Lower leg skin (tissue), 4 donors: Measurements from ENCODE around the gene UNC45A. TPM values are rescaled to one million over a fixed set of nuclear protein-coding genes. Genes with fewer than 3 reads are reported as not detected.
A peak's percentile ranks its signal among the peaks of the same experiment; 100 is the strongest.

Source experiments
- DNase-seq, 2 donors: peaks; one replicate each; pipeline ENCODE4 v3.0.0-alpha.2; 2019; ENCODE audit warnings: low spot score in 2 of 2
- H3K4me3 ChIP-seq: fragments of 200-600 bp; sonication (generic); 2 replicates; pipeline ENCODE4 v1.5.1; 2017; ENCODE audit warnings: mild to moderate bottlenecking, low read depth; ENCODE audit not compliant: poor library complexity, severe bottlenecking
- CTCF ChIP-seq, 3 donors: fragments of 450-650 bp; IDR thresholded peaks; one replicate each; pipeline ENCODE4 v1.5.1; 2016; ENCODE audit warnings: antibody characterized with exemption in 3 of 3, mild to moderate bottlenecking in 3 of 3, moderate library complexity in 2 of 3
- POLR2A ChIP-seq, 2 donors: fragments of 450-650 bp; IDR thresholded peaks; one replicate each; pipeline ENCODE4 v1.6.1; 2016 to 2017; ENCODE audit warnings: antibody characterized with exemption in 2 of 2, mild to moderate bottlenecking in 1 of 2, moderate library complexity in 1 of 2
- WGBS, 2 donors: methylation state at CpG; one replicate each; pipeline ENCODE4 v1.1.5; 2018; 5-methylcytosine and 5-hydroxymethylcytosine counted together
- intact Hi-C: fragments of 100-400 bp; cut with DNase I; formaldehyde crosslinking; loops from one replicate; pipeline ENCODE4 v1.15.0; 2023; ENCODE audit warnings: low total_unique reads
- total RNA-seq, 4 donors: library from RNA; depleted of rRNA; stranded (reverse); fragments of >200 nt; gene quantifications; one replicate each; pipeline ENCODE4 v1.1.0, GENCODE V29; 2016

Gene UNC45A
- total RNA-seq, 4 donors from 2014 or later: 56.5 to 79.1 (median 68.2) TPM

- intact Hi-C loops: loop anchor here (5.0 to 10.0 kb wide), 3 partner anchors 36 to 318 kb away; partner anchors contain the start of gene PRC1
- peak overlapping the region; percentile 25 for H3K4me3 ChIP-seq
- 6 to 7% methylated on average over 36 to 39 of the region's 56 CpGs for WGBS, 2 donors
- peak; percentile 49 to 96 for DNase-seq
- no peak for TF ChIP-seq POLR2A (IDR thresholded peaks at IDR 0.05)
- peak in 1 of 3 donors; percentile 58 for TF ChIP-seq CTCF (IDR thresholded peaks at IDR 0.05)
Observed at GRCh38 chr15:90956274-90957030, 21.4 kb downstream of the UNC45A start.

DNA sequence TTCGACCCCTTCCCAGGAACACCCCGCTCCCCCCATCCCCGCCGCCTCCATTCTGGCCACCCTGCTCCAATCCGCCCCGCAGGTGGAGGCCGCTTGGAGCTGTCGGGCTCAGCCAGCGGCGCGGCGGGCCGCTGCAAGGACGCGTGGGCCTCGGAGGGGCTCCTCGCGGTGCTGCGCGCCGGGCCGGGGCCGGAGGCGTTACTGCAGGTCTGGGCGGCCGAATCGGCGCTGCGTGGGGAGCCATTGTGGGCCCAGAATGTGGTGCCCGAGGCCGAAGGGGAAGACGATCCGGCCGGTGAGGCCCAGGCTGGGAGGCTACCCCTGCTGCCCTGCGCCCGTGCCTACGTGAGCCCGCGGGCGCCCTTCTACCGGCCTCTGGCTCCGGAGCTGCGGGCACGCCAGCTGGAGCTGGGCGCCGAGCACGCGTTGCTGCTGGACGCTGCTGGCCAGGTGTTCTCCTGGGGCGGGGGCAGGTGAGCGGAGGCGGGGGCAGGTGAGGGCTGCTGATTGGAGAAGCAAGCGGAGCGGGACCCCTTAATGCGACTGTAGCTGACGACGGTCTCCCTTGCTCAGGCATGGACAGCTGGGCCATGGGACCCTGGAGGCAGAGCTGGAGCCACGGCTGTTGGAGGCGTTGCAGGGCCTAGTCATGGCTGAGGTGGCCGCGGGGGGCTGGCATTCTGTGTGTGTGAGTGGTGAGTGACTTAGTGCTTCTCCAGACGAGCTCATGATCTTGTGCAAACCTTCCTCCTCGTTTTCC lies 22.1 kb downstream of the UNC45A start:
- 8 to 19% methylated on average over 33 to 51 of the region's 63 CpGs for WGBS, 2 donors
- peak overlapping the region; percentile 25 for H3K4me3 ChIP-seq
- intact Hi-C loops: loop anchor here (5.0 to 10.0 kb wide), 3 partner anchors 35 to 318 kb away; partner anchors contain the start of gene PRC1
- no peak for DNase-seq
- no peak for TF ChIP-seq CTCF (IDR thresholded peaks at IDR 0.05)
- no peak for TF ChIP-seq POLR2A (IDR thresholded peaks at IDR 0.05)

GRCh38 chr15:90957791-90958190 lies 22.7 kb downstream of the UNC45A start:
- intact Hi-C loops: loop anchor here (5.0 to 10.0 kb wide), 3 partner anchors 35 to 317 kb away; partner anchors contain the start of gene PRC1
- TF ChIP-seq POLR2A (IDR thresholded peaks at IDR 0.05) (no peak), CTCF (IDR thresholded peaks at IDR 0.05) (no peak)
- WGBS, 2 donors: 70 to 71% methylated on average over 6 of the region's 6 CpGs
- H3K4me3 ChIP-seq: no peak overlapping the region
- no peak for DNase-seq

DNA sequence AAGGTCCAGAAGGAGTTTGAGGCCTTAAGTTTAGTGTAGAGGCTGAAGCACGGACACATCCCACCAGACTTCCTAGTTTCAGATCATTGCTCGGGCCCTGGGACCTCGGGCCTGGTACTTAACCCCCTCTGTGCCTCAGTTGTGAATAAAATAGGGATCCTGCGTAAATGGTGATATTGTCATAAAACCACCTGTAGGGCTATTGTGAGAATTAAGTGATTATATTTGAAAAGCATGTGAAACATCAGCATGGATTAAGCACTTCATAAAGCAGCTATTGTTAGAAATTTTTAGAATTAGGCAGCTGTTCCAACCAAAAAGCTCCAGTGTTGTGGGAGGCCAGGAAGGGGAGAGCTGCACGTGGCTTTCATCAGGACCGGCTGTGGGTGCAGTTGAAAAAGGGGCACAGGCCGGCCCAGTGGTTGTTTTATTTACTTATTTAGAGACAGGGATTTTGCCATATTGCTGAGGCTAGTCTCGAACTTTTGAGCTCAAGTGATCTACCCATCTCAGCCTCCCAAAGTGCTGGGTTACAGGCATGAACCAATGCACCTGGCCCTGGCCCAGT lies 24.0 kb downstream of the UNC45A start:
- no peak for DNase-seq
- no peak for TF ChIP-seq CTCF (IDR thresholded peaks at IDR 0.05)
- no peak for TF ChIP-seq POLR2A (IDR thresholded peaks at IDR 0.05)
- intact Hi-C loops: loop anchor here (5.0 to 10.0 kb wide), 3 partner anchors 33 to 316 kb away; partner anchors contain the start of gene PRC1
- H3K4me3 ChIP-seq: no peak overlapping the region
- 69 to 73% methylated on average over 8 of the region's 8 CpGs for WGBS, 2 donors

DNA sequence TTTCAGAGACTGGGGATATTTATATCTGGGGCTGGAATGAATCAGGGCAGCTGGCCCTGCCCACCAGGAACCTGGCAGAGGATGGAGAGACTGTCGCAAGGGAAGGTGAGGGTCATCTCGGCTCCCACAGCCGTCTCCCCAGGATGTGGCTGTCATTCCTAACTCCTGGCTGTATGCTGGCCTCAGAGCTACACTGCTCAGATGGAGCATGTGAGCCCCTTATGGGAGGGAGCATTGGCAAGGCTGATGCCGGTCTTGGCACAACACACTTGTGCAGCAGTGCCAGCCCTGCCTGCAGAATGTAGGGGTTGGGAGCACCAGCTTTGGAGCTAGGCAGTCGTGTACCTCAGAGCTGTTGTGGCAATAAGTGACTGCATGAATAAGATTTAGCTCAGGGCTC lies 24.8 kb downstream of the UNC45A start:
- 20 to 28% methylated on average over 4 to 5 of the region's 5 CpGs for WGBS, 2 donors
- intact Hi-C loops: loop anchor here (5.0 to 10.0 kb wide), 3 partner anchors 32 to 315 kb away; partner anchors contain the start of gene PRC1
- H3K4me3 ChIP-seq: no peak overlapping the region
- TF ChIP-seq POLR2A (IDR thresholded peaks at IDR 0.05): no peak
- no peak for TF ChIP-seq CTCF (IDR thresholded peaks at IDR 0.05)
- DNase-seq: no peak
